ENCODE data around the gene TDRD10.

DNA sequence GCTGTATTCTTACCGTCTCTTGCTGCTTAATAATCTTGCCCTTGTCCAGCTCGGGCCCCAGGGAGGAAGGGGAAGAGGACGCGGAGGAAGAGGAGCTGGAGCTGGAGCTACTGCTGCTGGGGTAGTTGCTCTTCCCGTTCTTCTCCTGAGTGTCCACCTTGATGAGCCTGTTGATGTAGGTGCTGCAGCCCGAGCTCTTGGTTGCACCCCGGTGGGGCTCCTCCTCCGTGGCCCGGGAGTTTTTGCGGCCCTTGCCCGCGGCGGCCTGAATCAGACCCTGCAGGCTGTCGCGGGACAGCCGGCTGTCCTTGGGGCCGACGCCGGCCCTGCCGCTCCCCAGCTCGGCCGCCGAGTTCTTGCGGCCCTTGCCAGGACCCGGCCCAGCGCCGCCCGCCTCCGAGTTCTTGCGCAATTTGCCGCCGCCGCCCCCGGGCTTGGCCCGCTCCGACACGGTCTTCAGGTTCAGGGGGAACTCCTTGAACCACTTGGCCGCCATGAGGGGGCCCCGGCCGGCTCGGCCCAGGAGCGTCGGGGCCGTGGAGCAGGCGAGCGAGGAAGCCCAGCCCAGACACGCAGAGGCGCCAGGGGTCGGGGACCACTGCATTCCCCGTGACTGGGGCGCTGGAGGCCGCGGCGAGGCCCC lies 475 bp upstream of the TDRD10 start:
- TF ChIP-seq, protein P1, sequence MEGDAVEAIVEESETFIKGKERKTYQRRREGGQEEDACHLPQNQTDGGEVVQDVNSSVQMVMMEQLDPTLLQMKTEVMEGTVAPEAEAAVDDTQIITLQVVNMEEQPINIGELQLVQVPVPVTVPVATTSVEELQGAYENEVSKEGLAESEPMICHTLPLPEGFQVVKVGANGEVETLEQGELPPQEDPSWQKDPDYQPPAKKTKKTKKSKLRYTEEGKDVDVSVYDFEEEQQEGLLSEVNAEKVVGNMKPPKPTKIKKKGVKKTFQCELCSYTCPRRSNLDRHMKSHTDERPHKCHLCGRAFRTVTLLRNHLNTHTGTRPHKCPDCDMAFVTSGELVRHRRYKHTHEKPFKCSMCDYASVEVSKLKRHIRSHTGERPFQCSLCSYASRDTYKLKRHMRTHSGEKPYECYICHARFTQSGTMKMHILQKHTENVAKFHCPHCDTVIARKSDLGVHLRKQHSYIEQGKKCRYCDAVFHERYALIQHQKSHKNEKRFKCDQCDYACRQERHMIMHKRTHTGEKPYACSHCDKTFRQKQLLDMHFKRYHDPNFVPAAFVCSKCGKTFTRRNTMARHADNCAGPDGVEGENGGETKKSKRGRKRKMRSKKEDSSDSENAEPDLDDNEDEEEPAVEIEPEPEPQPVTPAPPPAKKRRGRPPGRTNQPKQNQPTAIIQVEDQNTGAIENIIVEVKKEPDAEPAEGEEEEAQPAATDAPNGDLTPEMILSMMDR (IDR thresholded peaks at IDR 0.05; ENCODE audit: low read length), result no peak
- TF ChIP-seq EZH2 (optimal IDR thresholded peaks at IDR 0.05; ENCODE audit: low read depth, low read length), result no peak

Measured in MM.1S (cell line).